CD4-positive, alpha-beta T cell (primary cell): ENCODE results near the gene MYCN. TPM values are rescaled to one million over a fixed set of nuclear protein-coding genes. Genes with fewer than 3 reads are reported as not detected.

Experiments
- ATAC-seq: fragments of 200-7000 bp; cut with Tn5 transposase; one replicate; pipeline ENCODE4 v1.10.0; 2022; ENCODE audit warnings: mild to moderate bottlenecking; ENCODE audit not compliant: poor library complexity
- CTCF ChIA-PET: fragments of 350-600 bp; sonication (Branson Sonifier 250); formaldehyde crosslinking; loops from one replicate; lab custom pipeline; 2021; ENCODE audit warnings: antibody characterized with exemption, inconsistent platforms; lab: Charles Lee
- POLR2A ChIA-PET: fragments of 350-600 bp; sonication (Branson Sonifier 250); formaldehyde crosslinking; loops from one replicate; lab custom pipeline; 2021; ENCODE audit warnings: antibody characterized with exemption, inconsistent platforms; lab: Charles Lee
- DNase-seq, 14 experiments: peaks; one replicate each; pipeline ENCODE4 v3.0.0-alpha.2; 2013 to 2020; ENCODE audit warnings: mixed read lengths in 2 of 14
- H3K27ac ChIP-seq, 2 donors: one replicate each; pipeline versions ENCODE4 v1.5.1 to v1.7.0; 2013; ENCODE audit warnings: low read length in 2 of 2, low read depth in 1 of 2, mild to moderate bottlenecking in 1 of 2
- H3K27me3 ChIP-seq, 2 experiments: 1 replicate in 1 of 2; 2 replicates in 1 of 2; pipeline versions ENCODE4 v1.6.1 to v1.7.0; 2013; ENCODE audit warnings: low read length in 2 of 2, control low read depth in 1 of 2, mild to moderate bottlenecking in 1 of 2, moderate library complexity in 1 of 2; ENCODE audit not compliant: insufficient read depth in 2 of 2, control insufficient read depth in 1 of 2
- H3K36me3 ChIP-seq: one replicate; pipeline ENCODE4 v1.6.1; 2013; ENCODE audit warnings: low read length, control low read depth; ENCODE audit not compliant: insufficient read depth
- H3K4me1 ChIP-seq: one replicate; pipeline ENCODE4 v1.6.1; 2013; ENCODE audit warnings: low read length, control low read depth; ENCODE audit not compliant: insufficient read depth
- H3K4me3 ChIP-seq: one replicate; pipeline ENCODE4 v1.5.1; 2013; ENCODE audit warnings: mild to moderate bottlenecking, low read length, moderate library complexity
- H3K9me3 ChIP-seq, 2 experiments: 1 replicate in 1 of 2; 2 replicates in 1 of 2; pipeline versions ENCODE4 v1.6.1 to v1.7.0; 2013; ENCODE audit warnings: low read length in 2 of 2, mild to moderate bottlenecking in 2 of 2, control low read depth in 1 of 2, moderate library complexity in 1 of 2; ENCODE audit not compliant: control insufficient read depth in 1 of 2, insufficient read depth in 1 of 2
- H3K27ac Mint-ChIP-seq: one replicate; pipeline ENCODE4 v1.8.0; 2020; ENCODE audit warnings: mixed read lengths
- H3K27me3 Mint-ChIP-seq: one replicate; pipeline ENCODE4 v1.8.0; 2021; ENCODE audit warnings: mixed read lengths
- H3K36me3 Mint-ChIP-seq: one replicate; pipeline ENCODE4 v1.8.0; 2021; ENCODE audit warnings: low read depth, mixed read lengths
- H3K4me1 Mint-ChIP-seq: one replicate; pipeline ENCODE4 v1.8.0; 2021; ENCODE audit warnings: low read depth, mixed read lengths
- H3K4me3 Mint-ChIP-seq: one replicate; pipeline ENCODE4 v1.8.0; 2020; ENCODE audit warnings: mild to moderate bottlenecking, mixed read lengths
- H3K9me3 Mint-ChIP-seq: one replicate; pipeline ENCODE4 v1.8.0; 2020; ENCODE audit warnings: mixed read lengths
- intact Hi-C, 2 experiments: fragments of 100-400 bp; cut with DNase I in 1 of 2; cut with micrococcal nuclease in 1 of 2; formaldehyde crosslinking; loops; one replicate each; pipeline versions ENCODE4 v1.15.1 to v1.9.0; 2023 to 2025; cut with DNase I, micrococcal nuclease
- total RNA-seq, 174 experiments: library from RNA in 2 of 174; stranded (reverse) in 2 of 174; gene quantifications; one replicate each; pipeline ENCODE4 v1.2.3 and lab custom pipeline; 2021 to 2026
- TF ChIP-seq, protein P1 (sequence below): fragments of 200-600 bp; IDR thresholded peaks from one replicate; pipeline ENCODE4 v1.8.0; 2022; ENCODE audit warnings: antibody characterized with exemption, mild to moderate bottlenecking

The MYCN gene
- total RNA-seq, 2 experiments from 2014 or later, result 0.19 TPM; not detected in 1

GRCh38 chr2:15971831-15972522 lies 31.6 kb downstream of the MYCN start:
- H3K27ac Mint-ChIP-seq, result no peak overlapping the region
- H3K36me3 ChIP-seq, result no peaks in the 10 kb centered on the region
- ATAC-seq (no peak), DNase-seq (no peak)
- no peaks in the 10 kb centered on the region for H3K36me3 Mint-ChIP-seq
- ChIA-PET CTCF (no interaction called here), POLR2A (no interaction called here)
- no peak overlapping the region for H3K4me3 Mint-ChIP-seq
- peaks cover 3% of the 10 kb centered on the region for H3K4me1 ChIP-seq
- H3K27me3 ChIP-seq, result no peaks in the 10 kb centered on the region
- TF ChIP-seq, protein P1, sequence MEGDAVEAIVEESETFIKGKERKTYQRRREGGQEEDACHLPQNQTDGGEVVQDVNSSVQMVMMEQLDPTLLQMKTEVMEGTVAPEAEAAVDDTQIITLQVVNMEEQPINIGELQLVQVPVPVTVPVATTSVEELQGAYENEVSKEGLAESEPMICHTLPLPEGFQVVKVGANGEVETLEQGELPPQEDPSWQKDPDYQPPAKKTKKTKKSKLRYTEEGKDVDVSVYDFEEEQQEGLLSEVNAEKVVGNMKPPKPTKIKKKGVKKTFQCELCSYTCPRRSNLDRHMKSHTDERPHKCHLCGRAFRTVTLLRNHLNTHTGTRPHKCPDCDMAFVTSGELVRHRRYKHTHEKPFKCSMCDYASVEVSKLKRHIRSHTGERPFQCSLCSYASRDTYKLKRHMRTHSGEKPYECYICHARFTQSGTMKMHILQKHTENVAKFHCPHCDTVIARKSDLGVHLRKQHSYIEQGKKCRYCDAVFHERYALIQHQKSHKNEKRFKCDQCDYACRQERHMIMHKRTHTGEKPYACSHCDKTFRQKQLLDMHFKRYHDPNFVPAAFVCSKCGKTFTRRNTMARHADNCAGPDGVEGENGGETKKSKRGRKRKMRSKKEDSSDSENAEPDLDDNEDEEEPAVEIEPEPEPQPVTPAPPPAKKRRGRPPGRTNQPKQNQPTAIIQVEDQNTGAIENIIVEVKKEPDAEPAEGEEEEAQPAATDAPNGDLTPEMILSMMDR, result no peak
- H3K9me3 ChIP-seq, result peaks cover 0 to 5% of the 10 kb centered on the region in 2 experiments
- H3K9me3 Mint-ChIP-seq, result no peaks in the 10 kb centered on the region
- intact Hi-C loops, result no loop called here
- no peaks in the 10 kb centered on the region for H3K27me3 Mint-ChIP-seq
- peaks cover 48% of the 10 kb centered on the region for H3K4me1 Mint-ChIP-seq
- no peak overlapping the region for H3K4me3 ChIP-seq
- no peak overlapping the region for H3K27ac ChIP-seq

- Mint-ChIP-seq H3K27ac (no peak overlapping the region), H3K9me3 (no peaks in the 10 kb centered on the region), H3K27me3 (no peaks in the 10 kb centered on the region), H3K4me3 (no peak overlapping the region), H3K4me1 (peaks cover 32% of the 10 kb centered on the region), H3K36me3 (no peaks in the 10 kb centered on the region)
- POLR2A ChIA-PET, result no interaction called here
- TF ChIP-seq, protein P1, result no peak
- CTCF ChIA-PET, result no interaction called here
- Histone ChIP-seq H3K27ac (no peak overlapping the region), H3K9me3 (peaks cover 0 to 5% of the 10 kb centered on the region in 2 experiments), H3K4me3 (no peak overlapping the region), H3K27me3 (no peaks in the 10 kb centered on the region), H3K36me3 (no peaks in the 10 kb centered on the region), H3K4me1 (no peaks in the 10 kb centered on the region)
- intact Hi-C loops, result no loop called here
- no peak for DNase-seq
- ATAC-seq, result no peak
Measured at GRCh38 chr2:15973481-15974401, 33.4 kb downstream of the MYCN start.

- TF ChIP-seq, protein P1, result no peak
- no peak overlapping the region for H3K4me3 Mint-ChIP-seq
- no peaks in the 10 kb centered on the region for H3K9me3 Mint-ChIP-seq
- H3K4me1 Mint-ChIP-seq, result peaks cover 22% of the 10 kb centered on the region
- no peak overlapping the region for H3K27ac Mint-ChIP-seq
- intact Hi-C loops, result no loop called here
- no peaks in the 10 kb centered on the region for H3K27me3 Mint-ChIP-seq
- ChIA-PET CTCF (no interaction called here), POLR2A (no interaction called here)
- DNase-seq (no peak), ATAC-seq (no peak)
- peaks cover 0 to 5% of the 10 kb centered on the region in 2 experiments for H3K9me3 ChIP-seq
- no peaks in the 10 kb centered on the region for H3K27me3 ChIP-seq
- no peaks in the 10 kb centered on the region for H3K36me3 Mint-ChIP-seq
- no peaks in the 10 kb centered on the region for H3K4me1 ChIP-seq
- no peaks in the 10 kb centered on the region for H3K36me3 ChIP-seq
- H3K27ac ChIP-seq, result no peak overlapping the region
- H3K4me3 ChIP-seq, result no peak overlapping the region
Measured at GRCh38 chr2:15974565-15975260, 34.4 kb downstream of the MYCN start.
